HG02852 (cell line): Measurements from ENCODE around the gene TUBA3D.
"Not testable (repeated sequence)": the region's sequence is repeated elsewhere in the genome, so short reads cannot be mapped to it uniquely, and the experiment has no call there.

Experiments
- ATAC-seq: cut with Tn5 transposase; IDR thresholded peaks from one replicate; pipeline ENCODE4 v1.9.1; 2021; ENCODE audit warnings: mild to moderate bottlenecking, moderate library complexity; ENCODE audit not compliant: unreplicated experiment

TUBA3D gene

GRCh38 chr2:131483981-131484820, 8.3 kb downstream of the TUBA3D start:
- ATAC-seq, result not testable (repeated sequence)

GRCh38 chr2:131484906-131485460, 9.1 kb downstream of the TUBA3D start:
- ATAC-seq, result not testable (repeated sequence)

DNA sequence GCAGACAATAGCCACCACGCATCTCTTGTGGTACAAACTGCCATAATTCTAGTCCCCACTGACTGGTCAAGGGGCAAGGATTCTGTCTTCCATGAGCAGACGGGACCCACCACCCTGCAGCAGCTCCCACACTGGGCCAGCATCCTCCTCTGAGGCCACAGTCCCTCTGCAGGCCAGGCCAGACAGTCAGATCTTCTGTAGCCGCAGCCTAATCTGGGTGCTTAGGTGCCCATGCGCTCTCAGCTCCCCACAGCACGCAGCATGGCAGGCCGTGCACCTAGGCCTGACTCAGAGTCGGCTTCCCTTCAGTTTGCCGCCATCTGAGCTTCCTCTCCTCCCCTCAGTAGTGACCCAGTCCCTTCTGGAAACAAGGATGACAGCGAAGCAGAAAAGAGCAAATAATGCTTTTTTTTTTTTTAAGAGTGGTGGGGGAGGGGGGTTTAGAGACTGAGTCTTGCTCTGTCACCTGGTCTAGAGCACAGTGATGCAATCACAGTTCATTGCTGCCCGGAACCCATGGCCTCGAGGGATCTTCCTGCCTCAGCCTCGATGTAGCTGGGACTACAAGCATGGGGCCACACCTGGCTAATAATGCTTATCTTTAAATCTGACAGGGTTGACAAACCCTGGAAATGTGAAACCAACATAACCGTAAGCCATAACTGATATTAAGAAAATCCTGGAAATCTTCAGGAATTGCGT, 10.4 kb downstream of the TUBA3D start:
- ATAC-seq, result not testable (repeated sequence)

DNA sequence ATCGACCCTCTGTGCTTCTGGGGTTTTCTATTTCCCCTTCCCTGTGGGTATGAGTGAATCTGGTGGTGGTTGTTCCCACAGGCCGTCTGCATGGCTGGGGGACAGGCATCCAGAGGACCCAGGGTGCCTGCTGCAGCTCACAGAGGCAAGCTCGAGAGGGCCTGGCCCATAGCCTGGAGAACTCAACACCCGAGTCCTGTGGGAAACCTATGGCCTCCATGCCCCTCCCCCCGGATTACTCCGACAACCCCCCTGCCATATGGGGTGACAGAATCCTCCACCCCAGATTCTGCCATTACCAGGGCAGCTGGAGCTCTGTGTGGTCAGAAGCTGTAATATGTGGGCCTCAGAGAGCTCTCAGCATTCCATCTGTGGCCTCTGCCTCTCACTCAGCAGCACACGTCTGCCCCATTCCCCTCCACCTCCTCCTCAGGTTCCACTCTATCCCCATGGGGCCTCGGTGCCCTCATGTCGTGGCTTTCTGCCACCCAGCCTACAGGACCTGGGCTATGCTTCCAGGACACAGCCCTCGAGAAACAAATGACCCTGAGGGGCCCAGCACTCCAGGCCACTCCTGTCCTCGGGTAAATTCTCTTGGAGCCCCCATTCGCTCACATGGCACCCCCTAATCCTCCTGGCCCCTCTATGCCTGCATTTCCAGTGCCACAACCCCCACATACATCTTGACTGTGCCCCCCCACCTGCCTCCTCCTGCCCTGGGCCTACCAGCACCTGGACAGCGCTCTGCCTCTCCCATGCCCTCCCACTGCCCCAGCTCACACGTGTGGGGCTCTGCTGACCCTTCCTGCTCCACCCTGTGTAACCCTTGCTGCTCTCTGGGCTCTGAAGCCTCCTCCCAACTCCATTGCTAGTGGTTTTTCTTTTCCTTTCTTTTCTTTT, 12.6 kb downstream of the TUBA3D start:
- ATAC-seq, result no peak

- peak; percentile 16 for ATAC-seq
Observed at GRCh38 chr2:131490616-131491468, 14.9 kb downstream of the TUBA3D start.

- ATAC-seq, result peak; percentile 7
Observed at GRCh38 chr2:131491469-131491836, 15.5 kb downstream of the TUBA3D start.

GRCh38 chr2:131492015-131492417, 16.1 kb downstream of the TUBA3D start, which contains the start of gene MZT2A:
Gene MZT2A (minus strand): TSS chr2:131492397. CDS start chr2:131492376, 21 bp downstream.
- ATAC-seq, result peak; percentile 16

GRCh38 chr2:131492418-131493198, 16.7 kb downstream of the TUBA3D start:
- peak; percentile 66 for ATAC-seq

GRCh38 chr2:131493199-131493968, 17.5 kb downstream of the TUBA3D start:
- peak; percentile 21 for ATAC-seq

- ATAC-seq, result not testable (repeated sequence)
Observed at GRCh38 chr2:131495506-131495905, 19.6 kb downstream of the TUBA3D start.

GRCh38 chr2:131498321-131498973, 22.5 kb downstream of the TUBA3D start:
- ATAC-seq, result peak; percentile 97

- not testable (repeated sequence) for ATAC-seq
Observed at GRCh38 chr2:131503587-131503986, 27.7 kb downstream of the TUBA3D start.

DNA sequence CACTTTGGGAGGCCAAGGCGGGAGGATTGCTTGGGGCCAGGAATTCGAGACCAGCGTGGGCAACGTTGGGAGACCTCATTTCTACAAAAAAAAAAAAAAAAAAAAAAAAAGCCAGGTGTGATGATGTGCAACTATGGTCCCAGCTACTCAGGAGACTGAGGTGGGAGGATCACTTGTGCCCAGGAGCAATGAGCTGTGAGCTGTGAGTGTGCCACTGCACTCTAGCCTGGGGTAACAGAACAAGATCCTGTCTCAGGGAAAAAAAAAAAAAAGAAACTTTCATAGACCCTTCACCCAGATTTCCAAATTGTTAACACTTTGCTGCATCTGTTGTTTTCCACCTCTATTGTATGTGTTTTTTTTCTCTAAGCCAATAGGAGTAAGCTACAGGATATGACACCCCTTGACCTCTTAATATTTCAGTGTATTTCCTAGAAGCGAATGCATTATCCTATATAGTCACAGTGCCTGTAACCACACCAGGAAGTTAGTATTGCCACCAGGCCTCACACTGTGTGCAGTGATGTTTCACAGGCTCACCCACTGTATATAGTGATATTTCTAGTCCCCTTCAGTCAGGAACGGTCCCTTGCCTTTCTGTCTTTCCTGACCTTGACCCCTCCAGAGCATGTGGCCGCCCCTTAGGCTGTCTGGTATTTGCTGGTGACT, 28.3 kb downstream of the TUBA3D start:
- ATAC-seq, result not testable (repeated sequence)

GRCh38 chr2:131509615-131510014, 33.7 kb downstream of the TUBA3D start:
- ATAC-seq, result no peak

GRCh38 chr2:131511291-131511968, 35.5 kb downstream of the TUBA3D start:
- ATAC-seq, result not testable (repeated sequence)
